Psoas muscle (tissue), 8 donors: ENCODE results near the gene RBM47. TPM values are rescaled to one million over a fixed set of nuclear protein-coding genes. Genes with fewer than 3 reads are reported as not detected.

Experiments used
- ATAC-seq, 4 donors: fragments of 200-7000 bp; cut with Tn5 transposase; one replicate each; pipeline ENCODE4 v1.9.1; 2020; ENCODE audit warnings: moderate library complexity in 3 of 4, mild to moderate bottlenecking in 2 of 4
- DNase-seq, 2 donors: peaks; one replicate each; pipeline ENCODE4 v3.0.0-alpha.2; 2020
- H3K27ac ChIP-seq: fragments of 200-600 bp; one replicate; pipeline ENCODE4 v1.8.0; 2022
- H3K27me3 ChIP-seq, 3 donors: fragments of 200-600 bp in 1 of 3; one replicate each; pipeline versions ENCODE4 v1.6.1 to v1.8.0; 2013 to 2022; ENCODE audit warnings: low read length in 2 of 3, mild to moderate bottlenecking in 2 of 3, moderate library complexity in 1 of 3; ENCODE audit not compliant: insufficient read depth in 3 of 3
- H3K36me3 ChIP-seq, 2 donors: fragments of 200-600 bp in 1 of 2; one replicate each; pipeline versions ENCODE4 v1.6.1 to v1.8.0; 2013 to 2022; ENCODE audit warnings: low read depth in 1 of 2, mild to moderate bottlenecking in 1 of 2, moderate library complexity in 1 of 2; ENCODE audit not compliant: insufficient read depth in 1 of 2
- H3K4me1 ChIP-seq: fragments of 200-600 bp; one replicate; pipeline ENCODE4 v1.8.0; 2022
- H3K4me3 ChIP-seq: fragments of 200-600 bp; one replicate; pipeline ENCODE4 v1.8.0; 2022; ENCODE audit warnings: mild to moderate bottlenecking
- H3K9me3 ChIP-seq: fragments of 200-600 bp; one replicate; pipeline ENCODE4 v1.8.0; 2022
- CTCF ChIP-seq: fragments of 200-600 bp; IDR thresholded peaks from one replicate; pipeline ENCODE4 v1.8.0; 2022; ENCODE audit warnings: antibody characterized with exemption
- WGBS, 3 donors: extraction: QIAGEN DNeasy Blood & Tissue Kit; methylation state at CpG; one replicate each; pipeline versions ENCODE4 v1.1.6 to v1.1.7; 2013; 5-methylcytosine and 5-hydroxymethylcytosine counted together
- intact Hi-C, 2 donors: fragments of 100-400 bp; cut with DNase I; formaldehyde crosslinking; loops; one replicate each; pipeline versions ENCODE4 v1.11.0 to v1.14.2; 2022
- polyA plus RNA-seq, 3 donors: library from polyadenylated mRNA; stranded (reverse); fragments of 200-250 nt; gene quantifications; one replicate each; pipeline ENCODE4 v1.2.3, GENCODE V29; 2013
- total RNA-seq, 4 donors: library from RNA; stranded (reverse); fragmentation: NEBNext Ultra II Directional in 2 of 4; extraction: Animal tissue kit (Norgen Biotek cat#: 25700) in 2 of 4; gene quantifications; one replicate each; pipeline versions ENCODE4 v1.2.1 to v1.2.4, GENCODE V29; 2021 to 2023
- donor health status: healthy with polysubstance abuse.
- donor health status: DM: no; HTN: no; CAD: no; lungs with moderate emphysema.
- donor health status: Bipolar disorder and iron deficiency.
- donor health status: healthy.
- donor health status: DM: yes; HTN: yes; CAD: no.
- donor health status: DM: no; HTN: no; CAD: no.
- donor health status: DM: no; HTN: no; CAD: no.
- donor health status: DM: yes; HTN: yes; CAD: no.

The RBM47 gene
- total and polyA plus RNA-seq, 7 donors: 0.17 to 2.3 (median 1.2) TPM

GRCh38 chr4:40621592-40622512, 7.8 kb downstream of the RBM47 start:
- Histone ChIP-seq H3K36me3 (no peaks in the 10 kb centered on the region), H3K27ac (no peak overlapping the region), H3K27me3 (peaks cover 2 to 14% (median 6%) of the 10 kb centered on the region in 3 donors), H3K9me3 (no peaks in the 10 kb centered on the region), H3K4me1 (no peaks in the 10 kb centered on the region), H3K4me3 (no peak overlapping the region)
- TF ChIP-seq CTCF: no peak
- intact Hi-C loops: no loop called here
- DNase-seq: peak; percentile 64 to 78
- peak in 3 of 4 donors; percentile 56 to 65 (median 57) for ATAC-seq
- WGBS, 3 donors: 55 to 63% (median 57%) methylated on average over 13 of the region's 13 CpGs

- no peak for TF ChIP-seq CTCF
- peaks cover 0 to 7% (median 6%) of the 10 kb centered on the region in 3 donors for H3K27me3 ChIP-seq
- H3K27ac ChIP-seq: no peak overlapping the region
- no peaks in the 10 kb centered on the region for H3K4me1 ChIP-seq
- intact Hi-C loops: no loop called here
- H3K4me3 ChIP-seq: no peak overlapping the region
- no peak for DNase-seq
- H3K9me3 ChIP-seq: no peaks in the 10 kb centered on the region
- no peaks in the 10 kb centered on the region for H3K36me3 ChIP-seq
- WGBS, 3 donors: 55 to 61% (median 60%) methylated on average over 4 of the region's 4 CpGs
- no peak for ATAC-seq
Observed at GRCh38 chr4:40621229-40621591, 8.5 kb downstream of the RBM47 start.

GRCh38 chr4:40619600-40619999, 10.1 kb downstream of the RBM47 start:
- TF ChIP-seq CTCF: no peak
- intact Hi-C loops: no loop called here
- no peaks in the 10 kb centered on the region for H3K4me1 ChIP-seq
- no peaks in the 10 kb centered on the region for H3K9me3 ChIP-seq
- no peaks in the 10 kb centered on the region for H3K36me3 ChIP-seq
- WGBS, 3 donors: 87 to 93% (median 93%) methylated on average over 11 of the region's 11 CpGs
- no peak overlapping the region for H3K27ac ChIP-seq
- ATAC-seq: no peak
- no peak for DNase-seq
- peaks cover 0 to 6% (median 4%) of the 10 kb centered on the region in 3 donors for H3K27me3 ChIP-seq
- no peak overlapping the region for H3K4me3 ChIP-seq

GRCh38 chr4:40617872-40618271, 11.8 kb downstream of the RBM47 start:
- no peaks in the 10 kb centered on the region for H3K4me1 ChIP-seq
- no peaks in the 10 kb centered on the region for H3K36me3 ChIP-seq
- no peak for ATAC-seq
- H3K9me3 ChIP-seq: no peaks in the 10 kb centered on the region
- intact Hi-C loops: no loop called here
- no peak overlapping the region for H3K4me3 ChIP-seq
- no peak overlapping the region for H3K27ac ChIP-seq
- H3K27me3 ChIP-seq: peaks cover 0 to 4% (median 3%) of the 10 kb centered on the region in 3 donors
- WGBS, 3 donors: 80 to 84% (median 81%) methylated on average over 2 of the region's 2 CpGs
- no peak for TF ChIP-seq CTCF
- no peak for DNase-seq
